ENCODE results near the gene CAVIN1.

DNA sequence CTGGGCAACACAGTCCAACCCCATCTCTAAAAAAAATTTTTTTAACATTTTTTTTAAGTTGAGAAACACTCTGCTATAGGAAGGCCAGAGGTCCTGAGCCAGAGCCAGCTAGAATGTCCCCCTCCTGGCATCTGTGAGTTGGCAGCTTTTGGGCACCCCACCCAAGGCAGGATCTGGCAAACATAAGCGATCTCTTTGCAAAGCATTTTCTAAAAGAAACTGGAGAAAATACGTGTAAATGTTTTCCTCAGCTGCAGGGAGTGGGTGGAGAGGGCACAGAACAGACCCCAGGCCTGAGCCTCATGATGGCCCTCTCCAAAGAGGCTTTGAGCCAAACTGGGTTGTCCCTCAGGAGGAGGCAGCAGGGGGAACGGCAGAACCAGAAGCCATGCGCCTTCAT, 11.7 kb downstream of the CAVIN1 start:
- no peak for TF ChIP-seq POLR2AphosphoS5 (IDR thresholded peaks at IDR 0.05; ENCODE audit: low read depth)
- TF ChIP-seq, protein P1, sequence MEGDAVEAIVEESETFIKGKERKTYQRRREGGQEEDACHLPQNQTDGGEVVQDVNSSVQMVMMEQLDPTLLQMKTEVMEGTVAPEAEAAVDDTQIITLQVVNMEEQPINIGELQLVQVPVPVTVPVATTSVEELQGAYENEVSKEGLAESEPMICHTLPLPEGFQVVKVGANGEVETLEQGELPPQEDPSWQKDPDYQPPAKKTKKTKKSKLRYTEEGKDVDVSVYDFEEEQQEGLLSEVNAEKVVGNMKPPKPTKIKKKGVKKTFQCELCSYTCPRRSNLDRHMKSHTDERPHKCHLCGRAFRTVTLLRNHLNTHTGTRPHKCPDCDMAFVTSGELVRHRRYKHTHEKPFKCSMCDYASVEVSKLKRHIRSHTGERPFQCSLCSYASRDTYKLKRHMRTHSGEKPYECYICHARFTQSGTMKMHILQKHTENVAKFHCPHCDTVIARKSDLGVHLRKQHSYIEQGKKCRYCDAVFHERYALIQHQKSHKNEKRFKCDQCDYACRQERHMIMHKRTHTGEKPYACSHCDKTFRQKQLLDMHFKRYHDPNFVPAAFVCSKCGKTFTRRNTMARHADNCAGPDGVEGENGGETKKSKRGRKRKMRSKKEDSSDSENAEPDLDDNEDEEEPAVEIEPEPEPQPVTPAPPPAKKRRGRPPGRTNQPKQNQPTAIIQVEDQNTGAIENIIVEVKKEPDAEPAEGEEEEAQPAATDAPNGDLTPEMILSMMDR (IDR thresholded peaks at IDR 0.05; ENCODE audit: insufficient read depth, low read length), result no peak

Measured in HL-60 (cell line).